Caco-2 (cell line): ENCODE results near the gene DGKI. TPM values are rescaled to one million over a fixed set of nuclear protein-coding genes. Genes with fewer than 3 reads are reported as not detected.

ENCODE experiments used
- BruUV-seq: library from RNA; stranded (reverse); fragments of 400-500 nt; replicated peaks from 2 replicates; lab custom pipeline; 2021; lab: Mats Ljungman, UMichigan
- CTCF ChIA-PET: fragments of 300-600 bp; sonication (Branson Sonifier 250); formaldehyde crosslinking; loops from one replicate; lab custom pipeline; 2022; ENCODE audit warnings: antibody characterized with exemption; lab: Charles Lee
- POLR2A ChIA-PET: fragments of 300-600 bp; sonication (Branson Sonifier 250); formaldehyde crosslinking; loops from one replicate; lab custom pipeline; 2022; ENCODE audit warnings: antibody characterized with exemption; lab: Charles Lee
- DNase-seq, 2 experiments: peaks; one replicate each; pipeline versions ENCODE4 v3.0.0 to v3.0.0-alpha.2; 2020 to 2022
- H3K27me3 ChIP-seq: replicated peaks from 2 replicates; pipeline ENCODE4 v1.6.0; 2011; ENCODE audit warnings: low read length; ENCODE audit not compliant: control insufficient read depth, insufficient read depth
- H3K36me3 ChIP-seq: 2 replicates; pipeline ENCODE4 v1.5.1; 2011; ENCODE audit warnings: low read length; ENCODE audit not compliant: control insufficient read depth, insufficient read depth
- H3K4me1 ChIP-seq: fragments of 250-450 bp; sonication (Bioruptor Pico); 2 replicates; pipeline ENCODE4 v1.5.1; 2020; ENCODE audit warnings: mild to moderate bottlenecking
- H3K4me3 ChIP-seq: 2 replicates; pipeline ENCODE4 v1.5.1; 2011; ENCODE audit warnings: low read depth, mild to moderate bottlenecking, control low read depth, low read length
- H3K9me3 ChIP-seq: fragments of 250-450 bp; sonication (Bioruptor Pico); 2 replicates; pipeline ENCODE4 v1.5.1; 2020; ENCODE audit warnings: mild to moderate bottlenecking, moderate library complexity
- H3K27ac Mint-ChIP-seq: one replicate; pipeline ENCODE4 v1.8.0; 2022; ENCODE audit warnings: mixed read lengths; ENCODE audit not compliant: unreplicated experiment
- H3K27me3 Mint-ChIP-seq: one replicate; pipeline ENCODE4 v1.8.0; 2022; ENCODE audit warnings: mixed read lengths; ENCODE audit not compliant: insufficient read depth, unreplicated experiment
- H3K36me3 Mint-ChIP-seq: one replicate; pipeline ENCODE4 v1.8.0; 2022; ENCODE audit warnings: mild to moderate bottlenecking, mixed read lengths; ENCODE audit not compliant: insufficient read depth, unreplicated experiment
- H3K4me1 Mint-ChIP-seq: one replicate; pipeline ENCODE4 v1.8.0; 2022; ENCODE audit warnings: low read depth, mixed read lengths; ENCODE audit not compliant: unreplicated experiment
- H3K4me3 Mint-ChIP-seq: one replicate; pipeline ENCODE4 v1.8.0; 2022; ENCODE audit warnings: mild to moderate bottlenecking, moderate library complexity, mixed read lengths; ENCODE audit not compliant: unreplicated experiment
- H3K9me3 Mint-ChIP-seq: one replicate; pipeline ENCODE4 v1.8.0; 2022; ENCODE audit warnings: mixed read lengths; ENCODE audit not compliant: unreplicated experiment
- intact Hi-C: fragments of 100-400 bp; cut with micrococcal nuclease; formaldehyde crosslinking; loops from one replicate; pipeline ENCODE4 v1.10.0; 2022; ENCODE audit not compliant: unreplicated experiment
- total RNA-seq: library from RNA; stranded (reverse); gene quantifications from 2 replicates; pipeline ENCODE4 v1.2.3, GENCODE V29; 2022
- TF ChIP-seq, protein P1 (sequence below), 2 experiments: fragments of 200-600 bp in 1 of 2; IDR thresholded peaks; 1 replicate in 1 of 2; 2 replicates in 1 of 2; pipeline versions ENCODE4 v1.5.1 to v1.8.0; 2011 to 2022; ENCODE audit warnings: antibody characterized with exemption in 1 of 2, control low read depth in 1 of 2, inconsistent platforms in 1 of 2, low read depth in 1 of 2, low read length in 1 of 2, mild to moderate bottlenecking in 1 of 2, moderate library complexity in 1 of 2; ENCODE audit not compliant: insufficient read depth in 1 of 2, severe bottlenecking in 1 of 2, unreplicated experiment in 1 of 2

Gene DGKI
- total RNA-seq, 1 experiment from 2014 or later = 0.84 TPM

DNA sequence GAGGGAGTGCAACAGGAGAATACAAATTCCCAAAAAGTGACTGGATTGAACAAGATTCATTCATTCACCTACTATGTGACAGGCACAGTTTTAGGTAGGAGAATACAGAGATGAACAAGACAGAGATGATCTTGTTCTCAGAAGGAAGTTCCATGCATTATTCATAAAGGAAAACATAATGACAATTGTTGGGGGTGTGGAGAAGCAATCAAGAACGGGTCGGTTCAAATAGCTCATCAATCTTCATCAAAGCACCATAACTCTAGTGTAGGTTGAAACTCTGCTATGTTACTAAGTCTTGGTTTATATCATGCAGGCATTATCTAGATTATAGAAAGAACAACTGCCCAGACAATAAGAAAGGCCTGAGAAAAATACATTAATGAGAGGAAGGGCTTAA is 243.7 kb downstream of the DGKI start:
- H3K9me3 Mint-ChIP-seq = no peaks in the 10 kb centered on the region
- intact Hi-C loops = no loop called here
- DNase-seq = no peak
- no TSS peak for BruUV-seq
- H3K4me3 ChIP-seq = no peak overlapping the region
- H3K27ac Mint-ChIP-seq = no peak overlapping the region
- H3K36me3 Mint-ChIP-seq = no peaks in the 10 kb centered on the region
- CTCF ChIA-PET = no interaction called here
- peaks cover 20% of the 10 kb centered on the region for H3K27me3 Mint-ChIP-seq
- H3K4me3 Mint-ChIP-seq = no peak overlapping the region
- no peaks in the 10 kb centered on the region for H3K36me3 ChIP-seq
- H3K9me3 ChIP-seq = no peaks in the 10 kb centered on the region
- no peaks in the 10 kb centered on the region for H3K4me1 ChIP-seq
- POLR2A ChIA-PET = no interaction called here
- TF ChIP-seq, protein P1, sequence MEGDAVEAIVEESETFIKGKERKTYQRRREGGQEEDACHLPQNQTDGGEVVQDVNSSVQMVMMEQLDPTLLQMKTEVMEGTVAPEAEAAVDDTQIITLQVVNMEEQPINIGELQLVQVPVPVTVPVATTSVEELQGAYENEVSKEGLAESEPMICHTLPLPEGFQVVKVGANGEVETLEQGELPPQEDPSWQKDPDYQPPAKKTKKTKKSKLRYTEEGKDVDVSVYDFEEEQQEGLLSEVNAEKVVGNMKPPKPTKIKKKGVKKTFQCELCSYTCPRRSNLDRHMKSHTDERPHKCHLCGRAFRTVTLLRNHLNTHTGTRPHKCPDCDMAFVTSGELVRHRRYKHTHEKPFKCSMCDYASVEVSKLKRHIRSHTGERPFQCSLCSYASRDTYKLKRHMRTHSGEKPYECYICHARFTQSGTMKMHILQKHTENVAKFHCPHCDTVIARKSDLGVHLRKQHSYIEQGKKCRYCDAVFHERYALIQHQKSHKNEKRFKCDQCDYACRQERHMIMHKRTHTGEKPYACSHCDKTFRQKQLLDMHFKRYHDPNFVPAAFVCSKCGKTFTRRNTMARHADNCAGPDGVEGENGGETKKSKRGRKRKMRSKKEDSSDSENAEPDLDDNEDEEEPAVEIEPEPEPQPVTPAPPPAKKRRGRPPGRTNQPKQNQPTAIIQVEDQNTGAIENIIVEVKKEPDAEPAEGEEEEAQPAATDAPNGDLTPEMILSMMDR (IDR thresholded peaks at IDR 0.05; ENCODE audit: insufficient read depth in 1 of 2, low read depth in 1 of 2, low read length in 1 of 2, severe bottlenecking in 1 of 2, unreplicated experiment in 1 of 2) = no peak
- no peaks in the 10 kb centered on the region for H3K4me1 Mint-ChIP-seq
- H3K27me3 ChIP-seq = no peaks in the 10 kb centered on the region

DNA sequence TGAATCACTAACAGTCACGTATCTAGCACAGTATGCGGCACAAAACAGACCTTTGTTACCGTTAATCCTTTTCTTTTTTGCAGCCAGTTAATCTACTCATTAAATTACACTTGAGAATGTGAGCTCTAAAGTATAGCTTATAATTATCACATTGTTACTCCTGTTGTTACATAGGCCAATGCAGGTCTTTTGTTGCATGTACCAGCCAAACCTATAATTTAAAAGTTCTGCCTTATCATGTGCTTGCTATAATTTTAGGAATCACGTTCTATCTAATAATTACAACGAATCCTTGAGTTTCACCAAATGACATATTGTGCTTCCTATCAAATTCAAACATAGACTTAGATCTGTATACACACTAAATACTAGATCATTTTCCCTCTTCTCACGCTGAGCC is 245.1 kb downstream of the DGKI start:
- Histone ChIP-seq H3K9me3 (no peaks in the 10 kb centered on the region), H3K36me3 (no peaks in the 10 kb centered on the region), H3K4me1 (no peaks in the 10 kb centered on the region), H3K27me3 (no peaks in the 10 kb centered on the region), H3K4me3 (no peak overlapping the region)
- Mint-ChIP-seq H3K27ac (no peak overlapping the region), H3K36me3 (no peaks in the 10 kb centered on the region), H3K9me3 (no peaks in the 10 kb centered on the region), H3K4me1 (no peaks in the 10 kb centered on the region), H3K4me3 (no peak overlapping the region), H3K27me3 (peaks cover 27% of the 10 kb centered on the region)
- TF ChIP-seq, protein P1 (IDR thresholded peaks at IDR 0.05; ENCODE audit: insufficient read depth in 1 of 2, low read depth in 1 of 2, low read length in 1 of 2, severe bottlenecking in 1 of 2, unreplicated experiment in 1 of 2) = no peak
- no TSS peak for BruUV-seq
- ChIA-PET CTCF (no interaction called here), POLR2A (no interaction called here)
- intact Hi-C loops = no loop called here
- DNase-seq = no peak

DNA sequence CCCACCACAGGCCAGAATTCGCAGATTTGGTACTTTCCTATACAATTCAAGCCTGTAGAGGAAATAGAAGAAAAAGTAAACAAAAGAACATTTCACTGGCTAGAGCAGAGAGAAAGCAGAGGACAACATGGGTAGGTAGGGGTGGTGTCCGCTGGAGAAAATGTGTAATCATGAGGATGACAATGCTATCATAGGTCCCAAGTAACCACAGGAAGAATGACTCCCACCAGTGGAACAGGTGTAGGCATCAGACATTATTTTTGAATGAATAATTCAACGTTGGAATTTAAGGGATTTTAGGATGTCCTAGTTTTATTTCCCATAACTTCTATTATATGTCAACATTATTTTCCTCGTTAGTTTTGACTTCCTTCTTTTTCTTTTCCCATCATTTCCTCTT is 248.9 kb downstream of the DGKI start:
- Mint-ChIP-seq H3K4me1 (no peaks in the 10 kb centered on the region), H3K9me3 (no peaks in the 10 kb centered on the region), H3K27ac (no peak overlapping the region), H3K27me3 (peaks cover 23% of the 10 kb centered on the region), H3K4me3 (no peak overlapping the region), H3K36me3 (no peaks in the 10 kb centered on the region)
- Histone ChIP-seq H3K4me1 (no peaks in the 10 kb centered on the region), H3K36me3 (no peaks in the 10 kb centered on the region), H3K9me3 (no peaks in the 10 kb centered on the region), H3K27me3 (no peaks in the 10 kb centered on the region), H3K4me3 (no peak overlapping the region)
- DNase-seq = no peak
- intact Hi-C loops = no loop called here
- POLR2A ChIA-PET = no interaction called here
- CTCF ChIA-PET = no interaction called here
- BruUV-seq = no TSS peak
- TF ChIP-seq, protein P1 (IDR thresholded peaks at IDR 0.05; ENCODE audit: insufficient read depth in 1 of 2, low read depth in 1 of 2, low read length in 1 of 2, severe bottlenecking in 1 of 2, unreplicated experiment in 1 of 2) = no peak
